HUES48 (cell line): ENCODE data around the gene GP1BB.

Experiments used
- H3K27ac ChIP-seq: one replicate; pipeline ENCODE4 v1.7.0; 2013; ENCODE audit warnings: low read depth, low read length, inconsistent platforms
- H3K27me3 ChIP-seq: 2 replicates; pipeline ENCODE4 v1.6.1; 2013; ENCODE audit warnings: mild to moderate bottlenecking, low read length; ENCODE audit not compliant: control insufficient read depth, insufficient read depth
- H3K36me3 ChIP-seq: 2 replicates; pipeline ENCODE4 v1.6.1; 2013; ENCODE audit warnings: low read length; ENCODE audit not compliant: control insufficient read depth, insufficient read depth
- H3K4me1 ChIP-seq: 2 replicates; pipeline ENCODE4 v1.6.1; 2013; ENCODE audit warnings: mild to moderate bottlenecking, low read length; ENCODE audit not compliant: control insufficient read depth, insufficient read depth
- H3K4me3 ChIP-seq: 2 replicates; pipeline ENCODE4 v1.5.1; 2013; ENCODE audit warnings: mild to moderate bottlenecking, low read depth, low read length
- H3K9ac ChIP-seq: 2 replicates; pipeline ENCODE4 v1.6.1; 2013; ENCODE audit warnings: mild to moderate bottlenecking, low read depth, low read length, moderate library complexity
- H3K9me3 ChIP-seq: 2 replicates; pipeline ENCODE4 v1.6.1; 2013; ENCODE audit warnings: low read length; ENCODE audit not compliant: control insufficient read depth, insufficient read depth

Gene GP1BB

DNA sequence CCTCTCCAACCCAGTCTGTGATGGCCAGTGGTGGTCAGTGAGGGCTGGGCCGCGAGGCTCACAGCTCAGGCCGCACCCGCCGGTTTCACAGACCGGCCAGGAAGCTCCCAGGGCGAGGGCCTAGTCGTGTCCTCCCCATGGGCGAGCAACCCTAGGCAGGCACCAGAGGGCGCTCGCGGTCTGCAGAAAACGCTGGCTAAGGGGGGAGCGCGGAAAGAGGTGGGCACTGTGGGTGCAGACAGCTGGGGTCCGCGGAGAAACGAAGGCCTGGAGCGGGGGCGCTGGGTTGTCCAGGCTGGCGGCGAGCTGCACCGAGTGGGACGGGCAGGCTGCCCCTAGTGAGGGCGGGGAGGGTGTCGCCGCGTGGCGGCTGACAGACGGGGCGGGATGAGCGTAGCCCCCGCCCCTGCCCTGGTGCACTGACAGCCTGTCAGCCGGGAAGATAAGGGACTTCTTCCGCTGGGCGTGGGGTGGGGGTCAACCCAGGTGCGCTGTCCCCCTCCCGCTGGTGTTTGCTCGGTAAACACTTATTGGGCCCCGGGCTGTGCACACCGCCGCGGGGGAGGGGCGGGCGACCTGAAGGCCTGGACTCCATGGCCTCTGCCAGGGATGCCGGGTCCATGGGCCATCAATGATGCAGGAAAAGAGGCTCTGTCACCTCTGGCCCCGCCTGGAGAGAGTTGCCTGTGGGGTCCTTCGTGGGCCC lies 7.5 kb downstream of the GP1BB start:
- Histone ChIP-seq H3K9me3 (no peaks in the 10 kb centered on the region), H3K36me3 (no peaks in the 10 kb centered on the region), H3K27ac (no peak overlapping the region), H3K4me3 (peak overlapping the region; percentile 49), H3K4me1 (no peaks in the 10 kb centered on the region), H3K27me3 (peaks cover 45% of the 10 kb centered on the region), H3K9ac (no peak overlapping the region)

- H3K27ac ChIP-seq, result no peak overlapping the region
- no peak overlapping the region for H3K4me3 ChIP-seq
- peaks cover 3% of the 10 kb centered on the region; the same call in 1 of the 2 replicates for H3K4me1 ChIP-seq
- no peaks in the 10 kb centered on the region for H3K9me3 ChIP-seq
- peaks cover 38% of the 10 kb centered on the region for H3K27me3 ChIP-seq
- no peak overlapping the region for H3K9ac ChIP-seq
- H3K36me3 ChIP-seq, result no peaks in the 10 kb centered on the region
Measured at GRCh38 chr22:19731361-19732135, 8.2 kb downstream of the GP1BB start.

DNA sequence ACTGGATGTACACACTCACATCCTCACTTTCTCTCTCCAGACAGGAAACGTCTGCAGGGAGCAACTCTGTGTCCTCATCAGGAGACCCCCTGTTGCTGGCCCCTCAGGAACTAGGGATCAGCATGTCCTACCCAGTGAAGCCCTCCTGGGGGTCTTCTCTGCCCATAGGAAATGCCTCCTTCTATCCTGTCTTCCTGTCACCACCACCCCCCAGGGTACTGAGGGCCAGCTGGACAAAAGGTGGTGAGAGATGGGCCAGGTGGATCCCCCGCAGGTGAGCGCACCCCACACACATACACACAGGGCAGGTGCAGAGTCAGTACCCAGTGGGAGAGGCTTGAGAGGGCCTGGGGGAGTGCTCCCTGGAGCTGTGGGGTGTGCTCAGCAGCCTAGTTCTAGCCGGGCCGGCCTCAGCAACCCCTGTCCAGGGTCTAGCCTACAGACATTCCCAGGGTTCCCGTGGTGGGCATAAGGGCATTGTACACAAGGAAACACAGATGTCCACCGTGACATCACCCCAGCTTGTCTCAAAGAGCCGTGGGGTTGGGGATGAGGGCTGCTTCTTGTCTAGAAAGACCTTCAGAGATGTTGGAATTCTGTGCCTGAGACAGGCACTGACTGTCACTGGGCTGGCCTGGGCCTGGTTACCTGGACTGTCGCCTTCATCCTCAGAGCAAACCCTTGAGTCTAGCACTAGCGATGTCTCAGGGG lies 9.2 kb downstream of the GP1BB start:
- no peaks in the 10 kb centered on the region for H3K9me3 ChIP-seq
- H3K9ac ChIP-seq, result no peak overlapping the region
- H3K27me3 ChIP-seq, result peaks cover 28% of the 10 kb centered on the region
- H3K27ac ChIP-seq, result no peak overlapping the region
- no peak overlapping the region for H3K4me3 ChIP-seq
- H3K36me3 ChIP-seq, result no peaks in the 10 kb centered on the region
- peaks cover 3% of the 10 kb centered on the region; the same call in 1 of the 2 replicates for H3K4me1 ChIP-seq

DNA sequence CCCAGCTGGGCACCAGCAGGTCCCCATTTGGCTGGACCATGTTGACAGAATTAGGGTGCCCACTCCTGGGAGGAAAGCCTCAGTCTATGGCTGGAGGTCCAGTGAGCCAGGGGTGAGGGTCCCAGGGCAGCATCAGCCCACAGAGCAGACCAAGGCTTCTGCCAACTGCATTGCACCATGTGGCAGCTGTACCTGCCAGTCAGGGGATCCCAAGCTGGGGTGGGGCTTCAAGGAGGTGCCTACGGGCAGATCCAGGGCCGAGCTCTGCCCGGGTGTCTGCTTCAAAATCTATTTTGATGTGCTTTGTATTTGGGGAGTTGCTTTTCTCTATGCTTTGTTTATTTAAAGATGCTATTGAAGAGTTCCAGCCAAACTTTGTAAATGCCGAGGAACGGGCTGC lies 10.4 kb downstream of the GP1BB start:
- Histone ChIP-seq H3K27me3 (peaks cover 16% of the 10 kb centered on the region), H3K4me1 (peaks cover 3% of the 10 kb centered on the region; the same call in 1 of the 2 replicates), H3K9ac (no peak overlapping the region), H3K27ac (no peak overlapping the region), H3K9me3 (no peaks in the 10 kb centered on the region), H3K36me3 (no peaks in the 10 kb centered on the region), H3K4me3 (no peak overlapping the region)

DNA sequence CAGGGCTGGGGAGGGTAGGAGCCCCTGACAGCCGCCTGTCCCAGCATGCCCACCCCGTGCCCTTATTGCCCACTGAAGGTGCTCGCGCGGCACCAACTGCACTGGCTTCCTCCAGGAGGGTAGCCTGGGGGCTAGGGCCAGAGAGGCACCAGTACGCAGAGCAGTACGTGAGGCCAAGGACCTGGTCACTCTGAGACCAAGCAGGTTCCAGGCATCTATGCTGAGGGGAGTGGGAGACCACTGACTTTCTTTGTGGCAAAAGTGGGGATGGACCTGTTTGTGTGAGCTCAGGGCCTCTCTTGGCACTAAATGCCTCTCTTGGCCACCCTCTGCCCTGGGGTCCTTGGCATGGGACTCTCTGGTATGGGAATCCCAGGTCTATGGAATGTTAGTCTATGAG lies 10.8 kb downstream of the GP1BB start:
- Histone ChIP-seq H3K4me1 (peaks cover 3% of the 10 kb centered on the region; the same call in 1 of the 2 replicates), H3K27me3 (peaks cover 12% of the 10 kb centered on the region), H3K36me3 (no peaks in the 10 kb centered on the region), H3K9me3 (no peaks in the 10 kb centered on the region), H3K4me3 (no peak overlapping the region), H3K27ac (no peak overlapping the region), H3K9ac (no peak overlapping the region)

DNA sequence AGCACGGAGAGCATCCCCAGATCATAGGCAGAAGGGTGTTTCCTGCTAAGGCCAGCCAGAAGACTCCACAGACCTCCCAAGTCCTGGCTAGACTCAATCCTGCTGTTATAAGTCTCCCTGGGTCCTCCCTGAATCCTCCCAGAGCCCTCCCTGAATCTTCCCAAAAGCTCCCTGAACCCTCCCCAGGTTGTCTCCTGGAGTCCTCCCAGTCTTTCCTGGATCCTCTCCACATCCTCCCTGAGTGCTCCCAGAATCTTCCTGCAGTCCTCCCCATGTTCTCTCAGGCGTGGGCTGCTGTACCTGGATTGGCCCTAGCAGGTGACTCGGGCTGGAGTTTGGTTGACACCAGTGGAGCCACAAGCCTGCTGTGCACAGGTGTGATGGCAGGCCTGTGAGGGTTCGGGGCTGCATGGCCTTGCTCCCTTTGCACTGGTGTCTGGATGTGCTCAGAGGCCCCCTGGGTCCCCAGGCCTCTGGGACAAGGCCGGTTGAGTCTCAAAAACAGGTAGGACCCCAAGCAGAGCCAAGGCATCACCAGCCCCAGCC lies 11.6 kb downstream of the GP1BB start:
- Histone ChIP-seq H3K4me1 (peaks cover 3% of the 10 kb centered on the region; the same call in 1 of the 2 replicates), H3K9me3 (no peaks in the 10 kb centered on the region), H3K9ac (no peak overlapping the region), H3K36me3 (no peaks in the 10 kb centered on the region), H3K27ac (no peak overlapping the region), H3K4me3 (no peak overlapping the region), H3K27me3 (peaks cover 5% of the 10 kb centered on the region)

DNA sequence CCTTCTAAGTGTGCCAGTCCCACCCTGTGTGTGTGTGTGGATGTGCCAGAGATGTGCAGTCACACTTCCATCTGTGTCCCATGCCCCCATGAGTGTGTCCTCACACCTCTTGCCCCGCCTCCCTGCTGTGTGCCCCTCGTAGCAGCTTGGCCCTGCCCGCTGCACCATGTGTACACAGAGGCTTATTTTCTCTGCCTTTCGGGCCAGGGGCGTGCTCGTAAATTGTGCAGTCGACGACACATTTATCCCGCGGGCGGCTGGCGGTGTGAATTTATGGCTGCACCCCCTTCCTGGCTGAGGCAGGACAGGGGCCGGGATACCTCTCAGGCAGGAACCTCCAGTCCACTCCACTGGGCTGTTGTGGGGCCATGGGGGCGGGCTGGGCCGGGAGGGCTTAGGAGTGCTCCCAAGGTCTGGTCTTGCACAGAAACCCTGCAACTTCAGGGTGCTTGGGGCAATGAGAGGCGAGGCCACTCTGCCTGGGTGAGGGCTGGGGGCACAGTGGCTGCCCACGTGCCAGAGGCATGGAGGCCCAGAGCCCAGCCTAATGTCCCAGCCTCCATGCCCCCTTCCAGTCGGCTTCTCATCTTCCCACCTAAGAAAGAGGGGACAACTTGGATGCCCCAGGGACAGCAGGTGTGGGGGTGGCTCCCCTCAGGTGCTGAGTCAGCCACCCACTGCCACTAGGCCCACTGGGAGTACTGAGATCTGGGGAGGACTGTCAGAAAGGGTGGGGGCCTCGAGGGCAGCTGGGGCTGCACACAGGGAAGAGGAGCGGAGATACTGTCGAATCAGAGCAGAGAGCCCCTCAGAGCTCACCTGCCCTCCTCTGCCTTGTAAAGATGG lies 12.5 kb downstream of the GP1BB start:
- no peak overlapping the region for H3K9ac ChIP-seq
- no peaks in the 10 kb centered on the region for H3K27me3 ChIP-seq
- no peak overlapping the region for H3K4me3 ChIP-seq
- H3K27ac ChIP-seq, result no peak overlapping the region
- H3K36me3 ChIP-seq, result no peaks in the 10 kb centered on the region
- H3K4me1 ChIP-seq, result peaks cover 3% of the 10 kb centered on the region; the same call in 1 of the 2 replicates
- no peaks in the 10 kb centered on the region for H3K9me3 ChIP-seq

- H3K36me3 ChIP-seq, result no peaks in the 10 kb centered on the region
- H3K27ac ChIP-seq, result no peak overlapping the region
- H3K9me3 ChIP-seq, result no peaks in the 10 kb centered on the region
- no peaks in the 10 kb centered on the region for H3K27me3 ChIP-seq
- no peak overlapping the region for H3K9ac ChIP-seq
- no peak overlapping the region for H3K4me3 ChIP-seq
- H3K4me1 ChIP-seq, result peaks cover 3% of the 10 kb centered on the region; the same call in 1 of the 2 replicates
Measured at GRCh38 chr22:19737846-19738663, 14.7 kb downstream of the GP1BB start.

DNA sequence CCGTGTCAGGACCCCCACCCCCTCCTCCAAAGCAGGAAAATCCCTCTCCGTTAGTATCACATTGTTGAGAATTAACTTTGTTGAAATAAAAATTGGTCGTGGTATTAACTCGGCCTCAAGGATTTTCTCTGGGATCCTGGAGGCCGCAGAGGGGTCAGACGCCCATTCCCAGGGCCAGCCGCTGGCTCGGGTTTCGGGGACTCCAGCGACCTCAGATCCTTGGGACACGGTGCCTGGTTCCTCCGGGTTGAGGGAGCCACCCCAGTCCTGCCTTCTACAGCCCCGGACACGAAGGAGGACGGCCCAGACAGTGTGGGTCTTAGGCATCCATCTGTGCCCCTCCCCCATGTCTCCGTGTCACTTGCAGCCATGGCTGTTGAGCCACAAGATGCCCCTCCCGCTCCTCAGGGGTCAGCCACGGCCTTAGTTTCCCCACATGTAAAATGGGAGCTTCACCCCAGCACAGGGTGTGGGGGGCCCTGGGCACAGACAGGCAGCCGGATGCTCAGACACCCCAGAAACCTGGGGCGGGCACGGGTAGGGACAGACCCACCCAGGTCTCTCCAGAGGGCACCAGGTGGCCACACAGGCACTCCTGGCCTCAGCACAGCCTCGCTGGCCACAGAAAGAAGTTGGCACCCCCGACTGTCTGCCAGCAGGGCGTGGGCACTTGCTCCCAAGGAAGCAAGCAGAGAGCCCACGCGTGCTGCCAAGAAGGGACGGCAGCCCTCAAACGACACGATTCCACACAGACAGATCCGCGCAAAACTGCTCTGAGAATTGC lies 15.5 kb downstream of the GP1BB start:
- Histone ChIP-seq H3K9me3 (no peaks in the 10 kb centered on the region), H3K9ac (no peak overlapping the region), H3K36me3 (no peaks in the 10 kb centered on the region), H3K4me1 (peaks cover 3% of the 10 kb centered on the region; the same call in 1 of the 2 replicates), H3K27me3 (no peaks in the 10 kb centered on the region), H3K4me3 (no peak overlapping the region), H3K27ac (no peak overlapping the region)
